Measurements from ENCODE around the gene SETBP1. TPM values are rescaled to one million over a fixed set of nuclear protein-coding genes. Genes with fewer than 3 reads are reported as not detected.

SETBP1 gene
- total and polyA plus RNA-seq, 2 of the 8 experiments (the other 6 are each of a cell fraction or from before 2014, with no cell fraction given) = 2.0 to 6.5 TPM

DNA sequence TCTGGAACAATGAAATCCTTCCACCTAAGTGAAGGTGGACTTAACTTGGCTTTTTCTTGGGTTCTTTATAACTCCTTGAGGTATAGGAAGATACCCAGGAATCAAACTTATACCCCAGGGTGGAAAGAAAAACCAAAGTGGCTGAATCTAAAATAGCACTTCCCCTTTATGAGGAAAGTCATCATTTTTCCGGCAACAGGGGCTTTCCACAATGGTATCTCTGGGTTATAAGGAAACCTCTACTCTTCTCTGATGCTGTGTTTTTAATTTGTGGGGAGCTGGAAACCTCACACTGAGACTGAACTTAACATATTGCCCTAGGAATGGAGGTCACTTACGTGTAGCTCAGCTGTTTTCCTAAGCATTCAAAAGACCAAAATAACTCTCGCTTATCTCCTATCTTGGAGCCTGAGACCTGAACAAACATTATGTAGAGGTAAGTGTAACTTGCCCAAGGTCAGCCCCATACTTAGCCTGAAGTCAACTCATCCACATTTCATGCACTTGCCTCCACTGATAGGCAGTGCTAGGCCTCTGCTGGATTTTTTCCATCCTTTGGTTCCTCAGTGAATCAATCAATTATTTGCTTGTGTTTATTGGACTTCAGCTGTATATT is 117.9 kb downstream of the SETBP1 start (continued):
- TF ChIP-seq EP300 (IDR thresholded peaks at IDR 0.05; ENCODE audit: borderline replicate concordance in 1 of 2, low read depth in 2 of 2, low read length in 2 of 2) = no peak

All from H1 (cell line).